ENCODE data around the gene USH2A. TPM values are rescaled to one million over a fixed set of nuclear protein-coding genes. Genes with fewer than 3 reads are reported as not detected.

The USH2A gene
- total and polyA plus RNA-seq, 8 donors = 0.37 to 0.58 TPM; not detected in 6

- 67 to 95% (median 84%) methylated on average over 1 of the region's 1 CpG for WGBS, 5 donors
- Histone ChIP-seq H3K9me3 (no peaks in the 10 kb centered on the region), H3K4me1 (no peaks in the 10 kb centered on the region), H3K27me3 (no peaks in the 10 kb centered on the region), H3K27ac (no peak overlapping the region), H3K4me3 (no peak overlapping the region), H3K36me3 (no peaks in the 10 kb centered on the region)
- intact Hi-C loops (cut with DNase I; ENCODE audit: low total_unique reads) = no loop called here
- no peak for DNase-seq
- TF ChIP-seq POLR2A (IDR thresholded peaks at IDR 0.05) (no peak), POLR2AphosphoS5 (IDR thresholded peaks at IDR 0.05) (no peak), EP300 (IDR thresholded peaks at IDR 0.05) (no peak), CTCF (IDR thresholded peaks at IDR 0.05) (no peak)
Observed at GRCh38 chr1:216238844-216239243, 184.4 kb downstream of the USH2A start.

GRCh38 chr1:216237927-216238542 is 185.2 kb downstream of the USH2A start:
- Histone ChIP-seq H3K9me3 (no peaks in the 10 kb centered on the region), H3K4me3 (no peak overlapping the region), H3K27me3 (no peaks in the 10 kb centered on the region), H3K4me1 (no peaks in the 10 kb centered on the region), H3K36me3 (no peaks in the 10 kb centered on the region), H3K27ac (no peak overlapping the region)
- intact Hi-C loops (cut with DNase I; ENCODE audit: low total_unique reads) = no loop called here
- TF ChIP-seq POLR2AphosphoS5 (IDR thresholded peaks at IDR 0.05) (no peak), EP300 (IDR thresholded peaks at IDR 0.05) (no peak), POLR2A (IDR thresholded peaks at IDR 0.05) (no peak), CTCF (IDR thresholded peaks at IDR 0.05) (no peak)
- no peak for DNase-seq
- WGBS, 5 donors = 65 to 87% (median 72%) methylated on average over 3 of the region's 3 CpGs

GRCh38 chr1:216224233-216224632 is 199.0 kb downstream of the USH2A start:
- no peak for TF ChIP-seq POLR2AphosphoS5 (IDR thresholded peaks at IDR 0.05)
- H3K9me3 ChIP-seq = no peaks in the 10 kb centered on the region
- peaks cover 0 to 9% (median 7%) of the 10 kb centered on the region in 4 donors for H3K4me1 ChIP-seq
- H3K27me3 ChIP-seq = no peaks in the 10 kb centered on the region
- DNase-seq = peak in 1 of 2 donors; percentile 10
- H3K4me3 ChIP-seq = no peak overlapping the region
- H3K27ac ChIP-seq = no peak overlapping the region
- intact Hi-C loops (cut with DNase I; ENCODE audit: low total_unique reads) = no loop called here
- H3K36me3 ChIP-seq = no peaks in the 10 kb centered on the region
- WGBS, 5 donors = 33 to 53% (median 49%) methylated on average over 1 of the region's 1 CpG

- intact Hi-C loops (cut with DNase I; ENCODE audit: low total_unique reads) = no loop called here
- H3K4me1 ChIP-seq = peaks cover 0 to 9% (median 7%) of the 10 kb centered on the region in 4 donors
- DNase-seq = peak in 1 of 2 donors; percentile 14
- H3K36me3 ChIP-seq = no peaks in the 10 kb centered on the region
- H3K27me3 ChIP-seq = no peaks in the 10 kb centered on the region
- no peak overlapping the region for H3K27ac ChIP-seq
- WGBS, 5 donors = 58 to 81% (median 71%) methylated on average over 4 of the region's 4 CpGs
- no peak for TF ChIP-seq POLR2AphosphoS5 (IDR thresholded peaks at IDR 0.05)
- TF ChIP-seq POLR2A (IDR thresholded peaks at IDR 0.05) = no peak
- TF ChIP-seq CTCF (IDR thresholded peaks at IDR 0.05) = no peak
- no peak for TF ChIP-seq EP300 (IDR thresholded peaks at IDR 0.05)
- no peaks in the 10 kb centered on the region for H3K9me3 ChIP-seq
- H3K4me3 ChIP-seq = no peak overlapping the region
Observed at GRCh38 chr1:216223486-216223885, 199.8 kb downstream of the USH2A start.

DNA sequence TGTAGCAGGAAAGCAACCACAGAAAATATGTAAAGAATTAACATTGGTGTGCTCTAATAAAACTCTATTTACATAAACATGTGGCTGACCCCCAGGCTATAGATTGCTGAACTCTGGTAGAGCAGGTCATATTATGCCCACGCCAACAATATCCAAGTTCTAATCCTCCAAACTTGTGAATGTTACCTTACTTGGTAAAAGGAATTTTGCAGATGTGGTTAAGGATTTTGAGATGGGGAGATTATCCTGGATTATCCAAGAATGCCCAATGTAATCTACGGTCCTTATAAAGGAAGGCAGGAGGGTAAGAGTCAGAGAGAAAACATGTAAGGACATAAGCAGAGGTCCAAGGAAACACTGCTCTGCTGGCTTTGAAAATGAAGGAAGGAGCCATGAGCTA is 201.0 kb downstream of the USH2A start:
- DNase-seq = no peak
- H3K27me3 ChIP-seq = no peaks in the 10 kb centered on the region
- H3K9me3 ChIP-seq = no peaks in the 10 kb centered on the region
- 78 to 83% (median 82%) methylated on average over 2 of the region's 2 CpGs for WGBS, 5 donors
- H3K36me3 ChIP-seq = no peaks in the 10 kb centered on the region
- no peak overlapping the region for H3K27ac ChIP-seq
- H3K4me3 ChIP-seq = no peak overlapping the region
- intact Hi-C loops (cut with DNase I; ENCODE audit: low total_unique reads) = no loop called here
- peaks cover 0 to 9% (median 7%) of the 10 kb centered on the region in 4 donors for H3K4me1 ChIP-seq
- no peak for TF ChIP-seq EP300 (IDR thresholded peaks at IDR 0.05)
- TF ChIP-seq POLR2A (IDR thresholded peaks at IDR 0.05) = no peak
- no peak for TF ChIP-seq CTCF (IDR thresholded peaks at IDR 0.05)
- TF ChIP-seq POLR2AphosphoS5 (IDR thresholded peaks at IDR 0.05) = no peak
